ENCODE data around the gene GRM8. TPM values are rescaled to one million over a fixed set of nuclear protein-coding genes. Genes with fewer than 3 reads are reported as not detected.
"Not testable (repeated sequence)": the region's sequence is repeated elsewhere in the genome, so short reads cannot be mapped to it uniquely, and the experiment has no call there.

The GRM8 gene
- total RNA-seq, 1 donor from 2014 or later: 1.8 TPM

GRCh38 chr7:126702242-126703016, 550.3 kb downstream of the GRM8 start:
- DNase-seq (ENCODE audit: low spot score): no peak
- intact Hi-C loops (cut with DNase I): no loop called here
- no peak for ATAC-seq

GRCh38 chr7:126700807-126701604, 551.7 kb downstream of the GRM8 start:
- ATAC-seq: no peak
- intact Hi-C loops (cut with DNase I): no loop called here
- no peak for DNase-seq (ENCODE audit: low spot score)

GRCh38 chr7:126699707-126700106, 553.0 kb downstream of the GRM8 start:
- ATAC-seq: no peak
- intact Hi-C loops (cut with DNase I): no loop called here
- DNase-seq (ENCODE audit: low spot score): no peak

GRCh38 chr7:126698909-126699308, 553.8 kb downstream of the GRM8 start:
- no peak for DNase-seq (ENCODE audit: low spot score)

GRCh38 chr7:126698446-126698845, 554.3 kb downstream of the GRM8 start:
- DNase-seq (ENCODE audit: low spot score) (no peak), ATAC-seq (no peak)
- intact Hi-C loops (cut with DNase I): no loop called here

More at GRCh38 chr7:126698909-126699308, 553.8 kb downstream of the GRM8 start:
- ATAC-seq: no peak
- intact Hi-C loops (cut with DNase I): no loop called here

DNA sequence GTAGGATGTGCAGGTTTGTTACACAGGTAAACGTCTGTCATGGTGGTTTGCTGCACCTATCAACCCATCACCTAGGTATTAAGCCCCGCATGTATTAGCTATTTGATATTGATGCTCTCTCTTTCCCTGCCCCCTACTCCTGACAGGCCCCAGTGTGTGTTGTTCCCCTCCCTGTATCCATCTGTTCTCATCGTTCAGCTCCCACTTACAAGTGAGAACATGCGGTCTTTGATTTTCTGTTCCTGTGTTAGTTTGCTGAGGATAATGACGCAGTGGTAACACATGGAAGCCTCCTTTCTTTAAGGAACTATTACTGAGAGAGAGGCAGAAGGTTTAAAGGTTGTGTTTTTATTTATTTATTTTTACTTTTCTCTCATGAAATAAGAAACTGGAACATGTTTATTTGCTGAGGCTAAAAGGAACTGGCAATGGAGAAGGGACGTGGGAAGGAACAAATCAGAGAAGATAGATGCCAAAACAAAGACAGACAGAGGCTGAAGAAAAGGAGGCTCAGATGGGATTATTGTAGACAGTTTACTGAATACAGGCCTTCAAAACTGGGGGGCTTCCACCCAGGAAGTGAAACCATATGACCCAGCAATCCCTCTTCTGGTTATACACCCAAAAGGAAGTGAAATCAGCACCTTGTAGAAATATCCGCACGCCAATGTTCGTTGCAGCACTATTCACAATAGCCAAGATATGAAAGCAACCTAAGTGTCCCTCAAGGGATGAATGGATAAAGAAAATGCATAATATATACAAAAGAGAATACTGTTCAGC, 556.3 kb downstream of the GRM8 start:
- ATAC-seq: no peak
- no peak for DNase-seq (ENCODE audit: low spot score)
- intact Hi-C loops (cut with DNase I): no loop called here

GRCh38 chr7:126690848-126691751, 561.6 kb downstream of the GRM8 start:
- intact Hi-C loops (cut with DNase I): no loop called here
- ATAC-seq: no peak

DNA sequence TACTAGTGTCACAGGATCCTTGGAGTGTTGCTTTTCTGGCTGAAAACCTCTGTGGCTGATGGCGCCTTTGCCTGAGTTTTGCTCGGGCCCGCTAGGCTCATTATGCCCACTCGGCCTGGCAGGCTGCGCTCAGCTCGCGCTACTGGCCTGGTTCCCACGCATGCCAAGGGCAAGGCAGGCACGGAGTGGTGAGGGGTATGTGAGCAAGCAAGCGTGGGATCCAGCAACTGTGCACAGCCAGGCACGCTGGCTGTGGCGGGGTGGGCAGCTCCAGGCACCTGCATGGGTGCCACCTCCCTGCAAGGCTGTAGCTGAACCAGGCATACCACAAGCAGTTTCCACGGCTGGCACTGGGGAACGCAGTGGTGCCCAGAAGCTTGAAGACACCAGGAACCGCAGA, 562.6 kb downstream of the GRM8 start:
- intact Hi-C loops (cut with DNase I): no loop called here
- ATAC-seq: no peak

More at GRCh38 chr7:126690848-126691751, 561.6 kb downstream of the GRM8 start:
- no peak for DNase-seq (ENCODE audit: low spot score)

DNA sequence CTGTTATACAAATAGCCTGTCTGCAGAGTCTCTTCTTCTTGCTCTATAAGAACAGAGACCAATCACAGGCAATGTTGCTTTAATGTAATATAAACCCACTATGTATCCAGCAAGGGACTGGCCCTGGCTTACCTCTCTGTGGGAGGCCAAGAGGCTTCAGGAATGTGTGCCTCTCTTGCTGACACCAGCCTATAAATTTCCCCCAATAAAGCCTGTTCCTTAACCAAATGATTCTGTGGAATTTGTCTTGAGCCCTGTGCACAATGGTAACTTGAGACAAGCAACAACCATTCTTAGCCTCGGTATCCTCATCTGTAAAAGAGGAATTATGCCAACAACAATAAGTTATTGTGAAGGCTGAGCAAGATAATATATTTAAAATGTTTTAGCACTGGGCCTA, 563.7 kb downstream of the GRM8 start:
- intact Hi-C loops (cut with DNase I): no loop called here
- DNase-seq (ENCODE audit: low spot score): no peak

More for the DNA sequence above, 562.6 kb downstream of the GRM8 start:
- no peak for DNase-seq (ENCODE audit: low spot score)

DNA sequence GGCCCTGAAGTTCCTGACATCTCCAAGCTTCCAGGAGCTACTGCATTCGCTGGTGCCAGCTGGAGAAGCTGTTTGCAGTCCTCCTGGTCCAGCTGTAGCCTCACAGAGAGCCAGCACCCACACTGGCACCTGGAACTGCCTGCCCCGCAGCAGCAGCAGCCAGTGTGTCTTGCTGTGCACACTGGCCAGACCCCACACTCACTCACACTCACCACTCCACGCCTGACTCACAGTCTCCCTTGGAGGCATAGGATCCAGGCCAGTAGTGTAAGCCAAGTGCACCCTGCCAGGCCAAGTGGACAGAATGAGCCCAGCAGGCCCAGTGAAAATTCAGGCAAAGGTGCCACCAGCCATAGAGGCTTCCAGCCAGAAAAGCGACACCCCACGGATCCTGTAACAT, 566.3 kb downstream of the GRM8 start:
- no peak for DNase-seq (ENCODE audit: low spot score)
- no peak for ATAC-seq
- intact Hi-C loops (cut with DNase I): no loop called here

More for the DNA sequence above, 563.7 kb downstream of the GRM8 start:
- no peak for ATAC-seq

GRCh38 chr7:126685596-126685995, 567.1 kb downstream of the GRM8 start:
- DNase-seq (ENCODE audit: low spot score): no peak
- ATAC-seq: peak; percentile 22
- intact Hi-C loops (cut with DNase I): no loop called here

GRCh38 chr7:126685018-126685573, 567.6 kb downstream of the GRM8 start:
- intact Hi-C loops (cut with DNase I): no loop called here
- peak; percentile 25 for ATAC-seq
- no peak for DNase-seq (ENCODE audit: low spot score)

GRCh38 chr7:126682176-126682575, 570.6 kb downstream of the GRM8 start:
- intact Hi-C loops (cut with DNase I): no loop called here
- DNase-seq (ENCODE audit: low spot score) (no peak), ATAC-seq (no peak)

- DNase-seq (ENCODE audit: low spot score); ATAC-seq; intact Hi-C loops (cut with DNase I): not testable (repeated sequence)
Measured at GRCh38 chr7:126668762-126669161, 584.0 kb downstream of the GRM8 start.

- DNase-seq (ENCODE audit: low spot score) (no peak), ATAC-seq (no peak)
- intact Hi-C loops (cut with DNase I): no loop called here
Measured at GRCh38 chr7:126668367-126668752, 584.4 kb downstream of the GRM8 start.

GRCh38 chr7:126667742-126668366, 584.9 kb downstream of the GRM8 start:
- intact Hi-C loops (cut with DNase I): no loop called here
- DNase-seq (ENCODE audit: low spot score): no peak
- no peak for ATAC-seq

GRCh38 chr7:126662856-126663255, 589.9 kb downstream of the GRM8 start:
- DNase-seq (ENCODE audit: low spot score) (no peak), ATAC-seq (no peak)
- intact Hi-C loops (cut with DNase I): no loop called here

DNA sequence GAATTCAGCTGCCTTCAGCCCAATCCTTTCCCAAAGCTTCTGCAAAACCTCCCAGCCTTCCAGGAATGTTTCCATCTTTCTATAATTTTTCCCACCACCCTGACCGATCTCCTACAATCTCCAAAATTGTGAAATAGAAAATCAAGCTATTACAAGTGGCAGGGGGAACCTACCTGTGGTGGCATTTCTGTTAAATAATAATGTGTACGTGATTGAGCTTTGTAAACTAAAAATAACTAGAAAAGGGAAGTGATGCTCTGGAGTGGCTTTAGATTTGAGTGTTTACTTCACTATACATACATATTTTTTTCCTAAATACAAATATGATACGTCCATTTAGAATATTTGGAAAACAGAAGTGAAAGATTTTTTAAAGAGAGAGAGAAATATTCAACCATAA, 593.6 kb downstream of the GRM8 start:
- ATAC-seq (no peak), DNase-seq (ENCODE audit: low spot score) (no peak)

More for the DNA sequence above, 593.6 kb downstream of the GRM8 start:
- intact Hi-C loops (cut with DNase I): no loop called here

All from sciatic nerve (tissue), 2 donors.